ENCODE measurements around the gene TAF12. TPM values are rescaled to one million over a fixed set of nuclear protein-coding genes. Genes with fewer than 3 reads are reported as not detected.

TAF12 gene
- total and polyA plus RNA-seq, 2 of the 4 experiments (the other 2 are of a cell fraction) = 28.8 to 31.7 TPM

GRCh38 chr1:28671254-28671780 lies 28.4 kb upstream of the TAF12 start:
- Histone ChIP-seq H3K9me1 (ENCODE audit: insufficient read depth, low read length) (no peaks in the 10 kb centered on the region), H2BK120ac (ENCODE audit: low read depth, low read length) (no peak overlapping the region), H3K27me3 (ENCODE audit: control insufficient read depth, insufficient read depth, low read length) (no peaks in the 10 kb centered on the region), H3K56ac (ENCODE audit: extremely low read depth, insufficient read depth, low read length) (no peak overlapping the region), H3K79me1 (ENCODE audit: low read depth in 1 of 2, low read length in 2 of 2) (peaks cover 12 to 35% of the 10 kb centered on the region in 2 experiments), H4K91ac (ENCODE audit: insufficient read depth, low read depth, low read length) (no peak overlapping the region), H4K8ac (ENCODE audit: low read depth in 2 of 2, low read length in 2 of 2) (no peak overlapping the region), H3K9me3 (ENCODE audit: control insufficient read depth, insufficient read depth, low read length) (no peaks in the 10 kb centered on the region), H3K36me3 (ENCODE audit: control insufficient read depth, insufficient read depth, low read length) (no peaks in the 10 kb centered on the region), H3K23ac (ENCODE audit: low read depth, low read length) (no peak overlapping the region), H3K4me3 (ENCODE audit: insufficient read depth, low read depth, low read length) (no peak overlapping the region), H3K4me2 (ENCODE audit: low read depth, low read length) (no peak overlapping the region), H3K27ac (ENCODE audit: insufficient read depth, low read length) (no peak overlapping the region), H2BK20ac (ENCODE audit: low read depth, low read length) (no peak overlapping the region), H3K4ac (ENCODE audit: low read depth, low read length) (no peak overlapping the region), H4K20me1 (ENCODE audit: insufficient read depth, low read length) (no peaks in the 10 kb centered on the region), H3K14ac (replicated peaks; ENCODE audit: low read depth, low read length) (no peak overlapping the region), H3K4me1 (ENCODE audit: control insufficient read depth, insufficient read depth, low read length) (peaks cover 5% of the 10 kb centered on the region), H2AFZ (replicated peaks; ENCODE audit: low read length, poor library complexity) (no peak overlapping the region), H2AK5ac (ENCODE audit: low read depth, low read length) (no peak overlapping the region), H3K9ac (ENCODE audit: low read depth, low read length) (no peak overlapping the region), H3K18ac (ENCODE audit: low read depth, low read length) (no peak overlapping the region), H2BK5ac (ENCODE audit: low read depth, low read length, poor library complexity, severe bottlenecking) (no peak overlapping the region), H2BK15ac (ENCODE audit: low read depth, low read length) (no peak overlapping the region), H2AK9ac (replicated peaks; ENCODE audit: low read depth, low read length, poor library complexity) (no peak overlapping the region), H4K5ac (ENCODE audit: low read depth, low read length) (no peak overlapping the region)
- no peak for TF ChIP-seq FOS (IDR thresholded peaks at IDR 0.05; ENCODE audit: low read depth, low read length)
- TF ChIP-seq MXI1 (IDR thresholded peaks at IDR 0.05; ENCODE audit: borderline replicate concordance, low read depth, low read length) = no peak
- no peak for TF ChIP-seq POLR2A (IDR thresholded peaks at IDR 0.05; ENCODE audit: low read depth, low read length)
- no peak for TF ChIP-seq USF2 (IDR thresholded peaks at IDR 0.05; ENCODE audit: low read depth, low read length)
- TF ChIP-seq ELK1 (IDR thresholded peaks at IDR 0.05; ENCODE audit: borderline replicate concordance, low read depth, low read length) = no peak
- no peak for TF ChIP-seq CHD1 (IDR thresholded peaks at IDR 0.05; ENCODE audit: low read depth, low read length)
- no peak for TF ChIP-seq SMC3 (IDR thresholded peaks at IDR 0.05; ENCODE audit: low read depth, low read length)
- no peak for TF ChIP-seq CTCF (conservative IDR thresholded peaks at IDR 0.05; ENCODE audit: low read depth, low read length)
- no peak for TF ChIP-seq BHLHE40 (IDR thresholded peaks at IDR 0.05; ENCODE audit: low read depth, low read length)
- TF ChIP-seq RFX5 (IDR thresholded peaks at IDR 0.05; ENCODE audit: low read depth, low read length) = no peak
- TF ChIP-seq CEBPB (IDR thresholded peaks at IDR 0.05; ENCODE audit: low read depth, low read length) = no peak
- no peak for TF ChIP-seq MAFK (IDR thresholded peaks at IDR 0.05; ENCODE audit: low read depth, low read length)
- no peak for TF ChIP-seq NFE2L2 (IDR thresholded peaks at IDR 0.05; ENCODE audit: low read depth, low read length)
- intact Hi-C loops (cut with micrococcal nuclease) = no loop called here
- ChIA-PET CTCF (interaction anchor here (0.7 kb wide), 1 partner anchor 55 kb away, joined by 3 read pairs; no protein-coding TSS in a partner anchor), POLR2A (ENCODE audit: unreplicated experiment) (no interaction called here)
- in situ Hi-C loops (cut with MboI; ENCODE audit: low sequenced_read_pairs) = no loop called here
- dilution Hi-C loops (cut with HindIII; ENCODE audit: low sequenced_read_pairs, unreplicated experiment) = no loop called here
- no TSS peak for BruUV-seq (replicated peaks)
- ATAC-seq (ENCODE audit: low read depth) = no peak
- WGBS, 2 experiments (ENCODE audit: extremely low coverage in 2 of 2, insufficient read length in 1 of 2) = 94% methylated on average over 13 of the region's 20 CpGs; no CpG with 5 or more reads in 1 of the 2 experiments
- no peak for DNase-seq

All from IMR-90 (cell line).